Measurements from ENCODE around the gene RAP1B. TPM values are rescaled to one million over a fixed set of nuclear protein-coding genes. Genes with fewer than 3 reads are reported as not detected.

Gene RAP1B
- polyA plus RNA-seq, 12 donors: 88.8 to 203 (median 138) TPM; not detected in 1

DNA sequence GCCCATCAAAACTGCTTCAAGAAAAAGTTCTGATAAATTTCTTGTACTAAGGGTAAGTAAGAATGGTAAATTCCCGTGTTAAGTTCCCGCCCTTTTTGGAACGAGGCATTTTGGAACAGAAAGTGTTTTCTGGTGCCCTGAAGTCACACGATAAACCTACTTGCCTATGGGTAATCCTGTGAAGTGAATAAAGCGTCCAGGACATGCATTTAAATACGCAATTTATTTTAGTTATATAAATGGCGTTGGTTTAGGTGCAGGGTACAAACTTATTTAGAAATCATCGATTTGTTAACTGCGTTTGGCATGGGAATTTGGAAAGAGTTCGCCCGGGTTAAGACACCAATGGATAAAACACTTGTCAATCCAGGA lies 715 bp upstream of the RAP1B start:
- peak; percentile 64 for DNase-seq

DNA sequence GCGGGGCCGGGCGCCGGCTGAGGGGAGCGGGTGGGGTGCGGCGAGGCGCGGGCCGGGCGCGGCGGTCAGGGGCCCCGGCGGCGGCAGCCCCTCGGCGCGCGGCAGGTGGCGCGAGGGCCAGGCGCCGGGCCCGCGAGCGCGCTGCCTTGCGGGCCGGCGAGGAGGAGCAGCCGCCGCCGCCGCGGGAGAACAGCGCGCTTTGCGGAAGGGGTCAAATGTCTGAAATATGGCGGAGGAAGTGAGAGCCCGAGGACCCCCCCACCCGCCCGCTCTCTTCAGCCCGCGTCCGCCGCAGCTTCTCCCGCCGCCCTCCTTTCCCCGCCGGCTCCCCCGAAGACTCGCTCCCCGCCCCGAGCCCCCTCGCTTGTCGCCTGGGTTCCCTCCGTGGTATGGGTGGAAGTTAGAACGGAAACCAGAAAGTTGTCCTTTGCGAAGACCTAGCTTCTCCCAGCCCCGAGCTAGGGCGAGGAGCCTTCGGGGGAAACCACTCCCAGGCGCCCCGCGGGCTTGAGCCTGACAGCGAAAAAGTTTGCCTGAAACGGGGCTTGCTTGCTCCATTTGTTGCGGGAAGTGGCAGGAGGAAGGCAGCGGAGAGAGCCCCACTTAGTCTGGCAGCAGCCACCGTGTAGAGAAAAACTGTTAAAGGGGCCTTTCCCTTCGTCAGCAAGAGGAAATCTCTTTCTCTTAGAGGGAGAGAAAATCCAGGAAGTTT lies 551 bp downstream of the RAP1B start:
- DNase-seq: peak; percentile 84

DNA sequence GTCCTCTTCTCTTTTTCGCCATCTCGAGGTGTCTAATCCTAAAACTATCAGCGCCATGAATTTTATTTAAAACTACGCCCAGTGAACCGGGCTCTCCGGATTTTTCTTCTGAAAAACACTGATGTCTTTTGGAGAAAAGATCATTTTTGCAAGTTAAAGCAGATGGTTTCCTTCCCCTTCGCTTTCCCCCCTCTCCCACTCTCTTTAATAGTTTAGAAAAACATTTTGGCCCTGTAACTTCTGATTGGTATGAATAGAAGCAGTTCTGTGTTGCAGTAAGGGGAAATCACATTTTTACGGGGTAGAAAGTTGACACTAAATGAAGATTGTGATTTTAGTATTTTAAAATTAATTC lies 1.1 kb downstream of the RAP1B start:
- DNase-seq: no peak

DNA sequence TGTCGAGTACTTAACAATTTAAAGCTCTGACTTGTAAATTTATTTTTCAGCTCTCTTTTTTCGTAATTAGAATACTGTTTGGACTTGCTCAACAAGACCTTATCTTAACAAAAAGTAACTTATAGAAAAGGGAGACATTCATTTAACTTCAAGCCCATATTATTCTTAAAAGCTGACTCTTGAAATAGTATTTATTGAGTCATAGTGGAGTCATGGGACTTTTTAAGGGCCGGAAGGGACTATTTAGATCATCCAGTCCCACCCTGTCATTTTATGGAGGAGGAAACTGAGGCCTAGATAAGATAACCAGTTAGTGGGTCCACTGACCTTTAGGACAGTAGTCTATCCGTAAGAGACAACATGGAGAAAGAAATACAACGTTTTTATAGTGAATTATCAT lies 1.5 kb downstream of the RAP1B start:
- no peak for DNase-seq

DNA sequence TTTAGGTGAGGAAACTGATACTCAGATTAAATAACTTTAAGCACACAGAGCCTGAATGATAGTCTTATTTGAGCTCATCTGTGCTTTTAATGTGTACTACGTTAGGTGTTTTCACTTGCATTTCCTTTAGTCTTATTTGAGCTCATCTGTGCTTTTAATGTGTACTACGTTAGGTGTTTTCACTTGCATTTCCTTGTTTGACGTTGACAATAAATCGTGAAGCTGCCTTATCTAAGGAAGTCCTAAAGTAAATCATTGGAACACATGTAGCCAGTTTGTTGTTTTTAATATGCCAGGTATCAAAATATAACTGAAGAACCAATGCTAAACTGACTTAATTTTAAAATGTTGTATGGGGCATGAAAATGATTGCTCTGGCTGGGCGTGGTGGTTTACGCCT lies 2.0 kb downstream of the RAP1B start:
- DNase-seq: no peak

DNA sequence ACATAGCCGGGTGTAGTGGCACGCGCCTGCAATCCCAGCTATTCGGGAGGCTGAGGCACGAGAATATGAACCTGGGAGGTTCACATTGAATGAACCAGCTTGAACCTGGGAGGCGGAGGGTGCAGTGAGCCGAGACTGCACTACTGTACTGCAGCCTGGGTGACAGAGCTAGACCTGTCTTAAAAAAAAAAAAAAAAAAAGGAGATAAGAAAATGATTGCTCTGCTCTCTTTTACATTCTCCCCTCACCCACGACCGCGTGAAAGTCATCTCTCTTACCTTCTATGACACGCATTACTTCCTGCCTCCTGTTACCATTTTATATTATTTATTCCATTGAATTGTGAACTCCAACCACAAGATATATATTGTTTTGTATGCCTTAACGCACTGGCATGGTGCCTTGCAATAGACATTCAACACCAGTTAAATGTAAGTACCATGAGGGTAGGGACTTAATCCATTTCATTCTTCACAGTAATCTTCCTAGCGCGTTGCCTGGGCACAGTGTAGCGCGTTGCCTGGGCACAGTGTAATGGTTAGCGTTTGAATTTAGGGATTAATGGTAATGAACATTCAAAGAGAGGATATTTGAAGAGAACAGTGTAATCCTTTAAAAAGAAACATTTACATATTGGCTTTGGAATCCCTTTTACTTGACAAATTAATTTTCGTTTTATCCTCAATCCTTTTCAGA lies 2.7 kb downstream of the RAP1B start:
- no peak for DNase-seq

DNA sequence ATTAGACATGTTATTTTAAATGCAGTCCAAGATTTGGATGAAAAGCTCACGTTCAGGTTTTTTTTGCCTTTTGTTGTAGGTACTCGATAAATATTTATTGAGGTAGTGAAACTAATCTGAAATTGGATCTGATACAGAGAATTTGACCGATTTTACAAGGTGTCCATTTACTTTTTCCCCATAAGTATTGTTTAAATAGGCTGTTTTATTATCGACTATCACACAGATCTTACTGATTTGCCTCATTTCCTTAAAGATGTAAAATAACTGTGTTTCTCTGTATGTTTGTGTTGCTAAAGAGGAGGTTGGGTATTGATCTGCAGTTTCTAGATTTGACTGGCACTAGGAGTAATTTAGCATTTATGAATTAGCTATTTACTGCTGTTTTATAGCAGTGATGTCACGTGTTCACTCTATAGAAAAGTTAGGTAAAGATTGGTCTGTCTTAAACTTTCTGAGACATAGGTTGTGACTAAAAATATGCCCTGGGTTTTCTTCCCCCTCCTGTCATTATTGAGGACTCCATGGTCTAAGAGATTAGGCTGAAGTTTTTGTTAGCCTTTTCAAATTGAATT lies 3.5 kb downstream of the RAP1B start:
- DNase-seq: no peak

DNA sequence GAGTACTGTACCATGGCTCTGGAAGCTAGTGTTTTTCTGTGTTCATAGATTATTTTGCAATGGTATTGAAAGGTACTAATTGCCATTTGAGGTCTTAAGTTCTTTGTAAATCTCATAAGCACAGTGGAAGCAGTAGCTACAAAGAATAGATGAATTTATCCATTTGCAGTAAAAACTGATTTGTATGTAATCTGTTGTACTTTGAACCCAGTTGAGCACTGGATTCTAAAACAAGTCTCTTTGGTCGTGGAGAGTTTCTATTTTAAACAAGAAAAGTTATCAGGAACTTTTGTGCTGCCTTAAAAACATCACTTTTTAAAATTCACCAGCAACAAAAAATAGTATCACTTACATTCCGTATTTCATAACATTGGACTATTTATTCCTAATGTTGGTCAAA lies 4.1 kb downstream of the RAP1B start:
- no peak for DNase-seq

DNA sequence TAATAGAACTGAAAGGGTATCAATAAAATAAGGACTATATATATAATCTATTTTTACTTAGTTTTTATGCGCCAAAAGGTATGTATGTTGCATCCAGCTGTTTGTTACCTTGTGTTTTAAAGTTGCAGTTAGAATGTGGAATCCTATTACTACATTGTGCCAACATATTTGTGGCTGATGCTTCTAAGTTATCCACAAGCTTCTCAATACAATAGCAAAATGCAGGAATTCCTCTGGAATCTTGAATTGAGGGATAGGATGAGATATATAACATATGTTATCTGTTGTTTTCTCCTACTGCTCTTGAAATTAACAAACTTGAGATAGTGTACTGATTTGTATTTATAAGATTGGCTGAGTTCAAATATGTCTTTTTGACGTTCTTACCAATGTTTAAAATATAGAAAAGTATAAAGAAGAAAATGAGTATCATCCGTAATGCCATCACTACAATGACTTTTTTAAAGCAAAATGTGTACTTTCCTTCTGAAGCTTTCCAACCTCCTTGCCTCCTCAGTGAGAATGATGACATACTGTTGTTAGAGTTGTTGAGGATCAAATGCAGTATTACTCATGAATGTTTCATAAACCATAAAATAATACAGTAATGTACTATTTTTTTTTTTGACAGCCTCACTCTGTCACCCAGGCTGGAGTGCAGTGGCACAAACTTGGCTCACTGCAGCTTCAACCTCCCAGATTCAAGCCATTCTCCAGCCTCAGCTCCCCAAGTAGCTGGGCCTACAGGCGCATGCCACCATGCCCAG lies 6.6 kb downstream of the RAP1B start:
- DNase-seq: no peak

DNA sequence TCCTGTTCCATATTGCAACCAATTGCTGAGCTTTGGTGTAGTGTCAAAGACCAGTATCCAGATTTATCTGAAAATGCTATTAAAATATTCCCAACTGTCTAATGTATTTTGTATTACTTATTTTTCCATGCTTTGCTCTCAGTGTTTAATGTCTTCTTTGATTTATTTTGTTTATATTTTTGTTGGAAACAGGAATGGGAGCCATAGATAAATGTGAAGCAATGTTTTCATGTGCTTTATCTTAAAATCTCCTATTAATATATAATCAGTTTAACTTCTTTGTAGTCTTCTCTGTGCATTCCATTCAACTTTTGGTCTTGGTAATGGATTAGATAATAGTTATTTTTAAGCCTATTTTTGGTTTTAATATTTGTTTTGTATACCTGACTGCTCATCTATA lies 8.8 kb downstream of the RAP1B start:
- no peak for DNase-seq

DNA sequence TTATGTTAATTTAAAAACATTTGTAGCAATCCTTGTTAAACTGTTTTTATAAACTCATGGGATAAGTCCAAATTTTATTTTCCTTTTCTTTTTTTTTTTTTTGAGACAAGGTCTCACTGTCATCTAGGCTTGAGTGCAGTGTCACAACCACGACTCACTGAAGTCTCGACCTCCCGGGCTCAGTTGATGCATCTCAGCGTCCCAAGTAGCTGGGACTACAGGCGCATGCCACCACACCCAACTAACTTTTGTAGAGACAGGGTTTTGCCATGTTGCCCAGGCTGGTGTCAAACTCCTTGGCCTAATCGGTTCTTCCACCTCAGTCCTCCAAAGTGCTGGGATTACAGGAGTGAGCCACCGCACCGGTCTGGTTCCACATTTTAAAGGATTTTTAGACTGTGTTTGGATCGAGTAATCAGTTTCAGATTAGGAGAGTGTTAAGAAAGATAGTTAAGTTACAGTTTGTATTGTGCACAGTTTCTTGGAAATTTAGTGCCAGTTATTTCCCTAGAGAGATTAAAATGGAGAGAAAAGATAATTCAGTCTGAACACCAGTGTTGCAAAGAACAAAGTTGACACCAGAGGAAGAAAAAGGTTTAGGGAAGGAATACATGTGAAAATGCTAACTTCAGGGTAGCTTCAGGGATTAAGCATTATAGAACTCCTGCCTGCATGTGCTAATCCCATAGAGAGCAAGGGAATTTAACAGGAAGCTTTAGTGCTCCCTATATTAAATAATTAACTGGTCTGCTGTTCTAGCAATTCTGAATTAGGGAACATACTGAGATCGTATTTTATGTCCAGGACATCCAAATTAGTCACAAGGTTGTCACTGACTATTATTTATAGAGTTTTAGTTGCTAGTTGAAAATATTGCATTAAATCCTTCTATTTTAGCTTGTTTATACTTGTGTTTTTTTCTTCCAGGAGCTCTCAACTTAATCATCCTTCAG lies 10.1 kb downstream of the RAP1B start:
- no peak for DNase-seq

DNA sequence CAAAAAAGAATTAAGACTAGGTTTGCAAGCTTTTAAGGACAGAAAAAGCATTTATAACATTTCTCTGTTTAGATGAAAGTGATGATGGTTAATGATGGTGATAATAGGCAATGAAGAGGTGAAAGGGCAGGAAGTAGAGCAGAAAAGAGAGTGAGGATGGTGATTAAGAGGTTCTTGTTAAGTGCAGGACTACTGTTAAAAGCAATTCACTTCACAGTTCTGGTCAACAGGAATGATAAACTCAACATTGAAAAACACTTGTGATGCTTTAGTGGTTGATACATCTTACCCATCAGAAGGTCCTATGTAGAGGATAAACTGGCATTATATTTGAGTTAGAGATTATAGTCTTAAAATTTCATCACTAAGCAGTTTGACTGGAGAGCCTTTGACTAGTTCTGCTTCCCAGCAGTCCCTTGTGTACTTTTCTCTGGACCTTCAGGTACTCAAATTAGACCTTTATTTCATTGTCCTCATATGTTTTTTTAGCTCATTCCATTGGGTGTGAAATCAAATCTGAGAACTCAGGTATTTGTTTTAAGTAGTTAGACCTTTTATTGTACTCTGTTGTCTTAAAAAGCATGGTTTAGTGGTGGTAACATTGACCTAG lies 10.9 kb downstream of the RAP1B start:
- no peak for DNase-seq

DNA sequence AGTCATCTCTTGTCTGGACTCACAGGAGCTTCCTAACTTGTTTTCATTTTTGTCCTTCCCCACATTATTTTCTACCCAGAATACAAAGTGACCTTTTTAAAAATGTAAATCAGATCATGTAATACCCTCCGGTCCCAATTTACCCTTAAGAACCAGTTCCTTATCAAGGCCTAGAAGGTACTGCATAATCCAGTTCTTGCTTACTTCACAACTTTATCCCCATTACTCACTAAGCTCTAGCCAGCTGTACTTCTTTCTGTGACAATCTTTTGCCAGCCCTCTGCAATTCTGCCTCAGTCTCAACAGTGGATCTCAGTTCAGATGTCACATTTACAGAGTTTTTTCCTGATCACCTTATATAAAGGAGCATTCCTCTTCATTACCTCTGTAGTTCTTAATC lies 11.6 kb downstream of the RAP1B start:
- no peak for DNase-seq

DNA sequence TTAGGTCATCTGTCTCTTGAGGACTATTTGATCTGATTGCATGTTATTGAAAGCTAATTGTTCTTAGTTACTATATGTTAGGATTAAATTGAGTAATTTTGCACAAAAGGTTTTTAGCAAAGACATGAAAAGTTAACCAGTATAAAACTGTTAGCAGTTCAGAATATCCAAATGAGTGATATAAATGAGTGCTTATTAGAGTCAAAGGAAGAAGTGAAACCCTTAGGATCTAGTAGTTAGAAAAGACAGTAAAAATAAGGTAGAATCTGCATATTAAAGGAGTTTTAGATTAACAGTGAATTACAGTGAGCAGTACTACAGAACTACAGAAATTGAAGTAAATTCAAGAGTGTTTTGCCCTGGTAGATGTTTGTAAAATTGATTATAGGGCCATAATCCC lies 12.4 kb downstream of the RAP1B start:
- no peak for DNase-seq

DNA sequence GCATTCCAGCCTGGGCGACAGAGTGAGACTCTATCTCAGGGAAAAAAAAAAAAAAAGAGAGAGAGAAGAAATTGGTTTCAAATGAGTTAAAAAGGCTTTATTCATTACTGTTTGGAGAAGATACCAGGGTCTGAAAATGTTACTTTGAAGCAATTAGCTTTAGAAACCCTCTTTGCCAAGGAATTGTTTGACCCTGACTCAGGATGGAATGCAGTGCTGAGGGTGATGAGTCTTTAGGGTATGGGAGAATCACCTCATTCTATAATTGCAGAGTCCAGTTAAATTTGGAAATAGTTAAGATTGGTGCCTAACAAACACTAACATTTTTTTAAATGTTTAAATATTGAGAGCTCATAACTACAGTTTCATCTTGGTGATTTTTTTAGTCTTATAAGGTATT lies 13.3 kb downstream of the RAP1B start:
- DNase-seq: no peak

DNA sequence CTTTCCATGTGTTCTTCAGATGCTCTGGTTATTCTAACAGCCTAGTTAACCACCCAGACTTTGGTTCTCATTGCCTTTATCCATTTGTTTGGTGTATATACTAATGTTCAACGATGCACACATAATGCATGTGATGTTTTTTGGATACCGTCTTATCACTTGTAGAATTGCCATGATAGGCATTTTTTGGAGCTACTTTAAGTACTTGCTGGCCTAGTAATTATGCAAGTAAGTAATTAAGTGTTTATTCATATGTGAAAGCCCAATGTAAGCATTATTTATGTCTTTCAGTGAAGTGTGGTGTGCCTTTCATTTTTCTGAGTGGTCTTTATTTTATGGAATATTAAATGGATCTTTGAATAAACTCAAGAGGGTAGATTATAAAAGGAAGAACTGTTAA lies 14.2 kb downstream of the RAP1B start:
- no peak for DNase-seq

DNA sequence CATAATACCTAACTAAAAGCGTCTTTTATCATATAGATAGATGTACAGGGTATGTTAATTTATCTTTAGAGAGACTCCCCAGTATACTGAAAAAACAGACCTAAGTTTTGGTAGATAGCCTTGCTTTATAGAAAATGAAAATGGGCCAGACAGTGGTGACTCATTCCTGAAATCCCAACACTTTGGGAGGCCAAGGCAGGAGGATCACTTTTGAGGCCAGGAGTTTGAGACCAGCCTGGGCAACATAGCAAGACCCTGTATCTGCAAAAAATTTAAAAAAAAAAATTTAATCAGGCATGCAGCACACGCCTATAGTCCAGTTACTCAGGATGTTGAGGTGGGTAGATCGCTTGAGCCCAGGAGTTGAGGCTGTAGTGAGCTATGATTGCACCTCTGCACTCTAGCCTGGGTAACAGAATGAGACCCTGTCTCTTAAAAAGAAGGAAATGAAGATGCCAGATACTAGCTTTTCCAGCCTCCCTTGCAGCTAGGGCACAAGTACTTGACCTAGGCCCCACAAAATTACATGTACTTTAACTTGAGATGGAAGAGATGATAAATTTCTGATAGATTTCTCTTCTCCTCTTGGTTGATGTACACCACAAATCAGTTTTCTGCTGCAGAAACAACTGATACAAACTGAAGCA lies 17.1 kb downstream of the RAP1B start:
- DNase-seq: no peak

DNA sequence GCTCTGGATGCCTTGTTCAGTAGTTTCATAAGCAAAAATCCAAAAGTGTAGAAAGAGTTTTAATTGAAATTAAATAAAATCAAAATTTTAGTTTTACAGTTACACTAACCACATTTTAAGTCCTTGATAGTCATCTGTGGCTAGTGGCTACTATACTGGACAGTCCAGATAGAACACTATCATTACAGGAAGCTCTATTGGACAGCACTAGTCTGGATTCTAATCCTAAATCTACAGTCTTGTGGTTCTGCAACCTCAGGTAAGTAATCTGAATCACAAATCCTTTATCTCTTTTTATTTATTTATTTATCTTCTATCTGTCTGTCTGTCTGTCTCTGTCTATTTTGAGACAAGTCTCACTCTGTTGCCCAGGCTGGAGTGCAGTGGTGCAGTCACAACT lies 18.0 kb downstream of the RAP1B start:
- DNase-seq: no peak

DNA sequence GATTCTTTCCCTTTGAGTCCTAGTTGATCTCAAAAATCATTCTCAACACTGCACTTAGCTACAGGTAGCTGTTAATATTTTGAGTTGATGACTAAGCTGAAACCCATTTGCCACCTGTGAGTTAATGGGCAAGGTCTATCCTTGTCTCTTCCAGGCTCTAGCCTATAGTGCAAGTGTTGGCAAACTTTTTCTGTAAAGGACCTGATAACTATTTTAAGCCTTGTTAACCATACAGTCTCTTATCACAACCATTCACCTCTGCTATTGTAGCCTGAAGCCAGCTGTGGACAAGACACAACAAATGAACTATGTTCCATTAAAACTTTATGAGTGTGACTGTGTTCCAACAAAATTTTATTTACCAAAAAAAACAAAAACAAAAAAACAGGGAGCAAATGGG lies 19.4 kb downstream of the RAP1B start:
- no peak for DNase-seq

DNA sequence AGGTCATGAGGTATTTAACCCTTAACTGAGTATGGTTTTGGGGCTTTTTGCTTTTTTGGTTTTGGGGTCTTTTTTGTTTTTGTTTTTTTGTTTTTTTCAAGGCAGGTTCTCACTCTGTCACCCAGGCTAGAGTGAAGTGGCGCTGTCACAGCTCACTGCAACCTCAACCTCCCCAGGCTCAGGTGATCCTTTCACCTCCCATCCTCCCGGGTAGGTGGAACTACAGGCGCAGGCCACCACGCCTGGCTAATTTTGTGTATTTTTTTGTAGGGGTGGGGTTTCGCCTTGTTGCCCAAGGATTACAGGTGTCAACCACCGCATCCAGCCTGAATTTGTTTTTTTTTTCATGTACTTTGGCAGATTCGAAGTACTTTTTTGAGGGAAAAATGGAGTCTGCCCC lies 19.9 kb downstream of the RAP1B start:
- DNase-seq: no peak

DNA sequence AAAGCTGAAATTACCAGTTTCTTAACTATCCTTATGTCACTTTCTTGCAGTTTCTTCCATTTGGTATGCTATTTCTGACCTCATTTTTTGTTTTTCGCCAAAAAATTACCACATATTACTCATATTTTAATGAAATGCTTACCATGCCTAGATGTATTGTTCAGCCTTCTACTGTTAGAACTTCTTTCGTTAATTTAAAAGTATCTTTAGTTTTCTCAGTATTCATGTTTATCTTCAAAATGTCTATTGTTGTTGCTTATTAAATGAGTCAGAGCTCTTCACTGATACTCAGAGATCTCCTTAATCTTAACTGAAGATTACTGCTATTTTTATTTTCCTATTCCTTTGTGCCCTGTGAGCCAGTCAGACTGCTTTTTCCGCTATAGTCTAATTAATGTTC lies 20.5 kb downstream of the RAP1B start:
- no peak for DNase-seq
